Calu3 (cell line): Measurements from ENCODE around the gene CNTNAP2. TPM values are rescaled to one million over a fixed set of nuclear protein-coding genes. Genes with fewer than 3 reads are reported as not detected.

Experiments
- BruUV-seq: library from RNA; stranded (reverse); fragments of 400-500 nt; replicated peaks from 2 replicates; lab custom pipeline; 2021; lab: Mats Ljungman, UMichigan
- CTCF ChIA-PET: fragments of 300-600 bp; sonication (Branson Sonifier 250); formaldehyde crosslinking; loops from one replicate; lab custom pipeline; 2022; ENCODE audit warnings: antibody characterized with exemption; lab: Charles Lee
- DNase-seq: peaks from one replicate; pipeline ENCODE4 v3.0.0; 2022
- H3K27ac Mint-ChIP-seq: one replicate; pipeline ENCODE4 v1.8.0; 2022; ENCODE audit warnings: mixed read lengths; ENCODE audit not compliant: unreplicated experiment
- H3K27me3 Mint-ChIP-seq: one replicate; pipeline ENCODE4 v1.8.0; 2022; ENCODE audit warnings: mixed read lengths; ENCODE audit not compliant: unreplicated experiment
- H3K36me3 Mint-ChIP-seq: one replicate; pipeline ENCODE4 v1.8.0; 2022; ENCODE audit warnings: mild to moderate bottlenecking, moderate library complexity, mixed read lengths; ENCODE audit not compliant: insufficient read depth, unreplicated experiment
- H3K4me1 Mint-ChIP-seq: one replicate; pipeline ENCODE4 v1.8.0; 2022; ENCODE audit warnings: mild to moderate bottlenecking, low read depth, mixed read lengths; ENCODE audit not compliant: unreplicated experiment
- H3K4me3 Mint-ChIP-seq: one replicate; pipeline ENCODE4 v1.8.0; 2022; ENCODE audit warnings: mild to moderate bottlenecking, low read depth, moderate library complexity, mixed read lengths; ENCODE audit not compliant: unreplicated experiment
- H3K9me3 Mint-ChIP-seq: one replicate; pipeline ENCODE4 v1.8.0; 2022; ENCODE audit warnings: low read depth, mixed read lengths; ENCODE audit not compliant: unreplicated experiment
- intact Hi-C: fragments of 100-400 bp; cut with micrococcal nuclease; formaldehyde crosslinking; loops from one replicate; pipeline ENCODE4 v1.10.0; 2022; ENCODE audit not compliant: unreplicated experiment
- total RNA-seq: library from RNA; stranded (reverse); gene quantifications from 2 replicates; pipeline ENCODE4 v1.2.3, GENCODE V29; 2022
- TF ChIP-seq, protein P1 (sequence below): fragments of 200-600 bp; IDR thresholded peaks from one replicate; pipeline ENCODE4 v1.8.0; 2022; ENCODE audit warnings: antibody characterized with exemption; ENCODE audit not compliant: unreplicated experiment

Gene CNTNAP2
- total RNA-seq, 1 experiment from 2014 or later: 1.1 TPM

DNA sequence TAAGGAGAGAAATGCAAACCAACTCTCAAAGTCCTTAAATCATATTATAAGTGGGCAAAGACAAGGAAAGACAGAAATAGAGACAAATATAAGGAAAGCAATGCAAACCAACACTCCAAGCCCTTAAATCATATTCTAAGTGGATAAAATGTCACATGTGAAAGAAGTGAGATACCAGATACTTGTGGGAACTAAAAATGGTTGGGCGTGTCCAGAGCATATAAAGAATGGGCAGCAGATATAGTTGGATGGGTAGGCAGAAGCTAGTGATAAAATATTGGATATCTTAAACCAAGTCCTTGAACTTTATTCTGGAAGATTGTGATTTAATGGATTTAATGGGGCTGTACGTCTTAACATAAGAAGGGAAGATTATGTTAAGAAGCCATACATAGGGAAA, 1408.7 kb downstream of the CNTNAP2 start:
- no peaks in the 10 kb centered on the region for H3K27me3 Mint-ChIP-seq
- TF ChIP-seq, protein P1, sequence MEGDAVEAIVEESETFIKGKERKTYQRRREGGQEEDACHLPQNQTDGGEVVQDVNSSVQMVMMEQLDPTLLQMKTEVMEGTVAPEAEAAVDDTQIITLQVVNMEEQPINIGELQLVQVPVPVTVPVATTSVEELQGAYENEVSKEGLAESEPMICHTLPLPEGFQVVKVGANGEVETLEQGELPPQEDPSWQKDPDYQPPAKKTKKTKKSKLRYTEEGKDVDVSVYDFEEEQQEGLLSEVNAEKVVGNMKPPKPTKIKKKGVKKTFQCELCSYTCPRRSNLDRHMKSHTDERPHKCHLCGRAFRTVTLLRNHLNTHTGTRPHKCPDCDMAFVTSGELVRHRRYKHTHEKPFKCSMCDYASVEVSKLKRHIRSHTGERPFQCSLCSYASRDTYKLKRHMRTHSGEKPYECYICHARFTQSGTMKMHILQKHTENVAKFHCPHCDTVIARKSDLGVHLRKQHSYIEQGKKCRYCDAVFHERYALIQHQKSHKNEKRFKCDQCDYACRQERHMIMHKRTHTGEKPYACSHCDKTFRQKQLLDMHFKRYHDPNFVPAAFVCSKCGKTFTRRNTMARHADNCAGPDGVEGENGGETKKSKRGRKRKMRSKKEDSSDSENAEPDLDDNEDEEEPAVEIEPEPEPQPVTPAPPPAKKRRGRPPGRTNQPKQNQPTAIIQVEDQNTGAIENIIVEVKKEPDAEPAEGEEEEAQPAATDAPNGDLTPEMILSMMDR: no peak
- CTCF ChIA-PET: no interaction called here
- intact Hi-C loops: no loop called here
- H3K9me3 Mint-ChIP-seq: peaks cover 24% of the 10 kb centered on the region
- no peak for DNase-seq
- no peak overlapping the region for H3K27ac Mint-ChIP-seq
- no peaks in the 10 kb centered on the region for H3K36me3 Mint-ChIP-seq
- no peaks in the 10 kb centered on the region for H3K4me1 Mint-ChIP-seq
- no peak overlapping the region for H3K4me3 Mint-ChIP-seq
- BruUV-seq: no TSS peak

DNA sequence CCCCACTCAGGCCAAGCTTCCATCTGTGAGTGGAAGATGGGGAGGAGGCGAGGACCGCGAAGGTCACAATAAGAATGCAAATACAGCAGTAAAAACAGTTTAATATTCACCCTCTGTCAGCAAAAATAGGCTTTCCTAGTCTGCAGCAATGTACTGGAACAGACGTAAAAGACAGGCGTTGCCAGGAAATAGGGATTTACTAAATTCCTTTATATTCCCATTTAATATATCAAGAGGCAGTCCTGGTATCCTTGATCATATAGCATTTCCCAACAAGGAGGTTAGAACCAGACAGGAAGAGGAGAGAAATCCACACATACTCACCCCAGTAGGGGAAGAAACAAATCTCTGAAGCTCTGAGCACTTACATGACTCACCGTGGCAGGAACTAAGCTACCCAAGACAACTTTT, 1419.1 kb downstream of the CNTNAP2 start:
- Mint-ChIP-seq H3K27me3 (no peaks in the 10 kb centered on the region), H3K4me1 (no peaks in the 10 kb centered on the region), H3K36me3 (no peaks in the 10 kb centered on the region), H3K9me3 (peaks cover 11% of the 10 kb centered on the region), H3K4me3 (no peak overlapping the region), H3K27ac (no peak overlapping the region)
- CTCF ChIA-PET: no interaction called here
- TF ChIP-seq, protein P1: no peak
- intact Hi-C loops: no loop called here
- BruUV-seq: no TSS peak
- no peak for DNase-seq

DNA sequence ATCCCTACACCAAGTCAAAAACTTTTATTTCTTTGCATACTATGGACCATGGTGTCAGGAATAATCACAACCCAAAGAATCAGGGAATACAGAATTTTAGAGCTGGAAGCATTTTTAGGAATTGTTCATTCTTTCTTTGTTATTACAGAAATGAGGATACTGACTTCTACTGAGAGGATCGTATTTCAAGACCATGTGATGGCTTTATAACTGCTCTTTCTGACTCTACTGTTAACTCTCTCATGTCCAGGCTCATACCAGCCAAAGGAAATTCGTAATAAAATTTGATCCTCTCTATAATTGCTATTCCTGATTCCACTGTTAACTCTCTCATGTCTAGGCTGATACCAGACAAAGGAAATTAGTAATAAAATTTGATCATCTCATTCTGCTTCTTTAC, 1423.1 kb downstream of the CNTNAP2 start:
- Mint-ChIP-seq H3K27me3 (no peaks in the 10 kb centered on the region), H3K4me1 (no peaks in the 10 kb centered on the region), H3K4me3 (no peak overlapping the region), H3K36me3 (no peaks in the 10 kb centered on the region), H3K9me3 (peaks cover 22% of the 10 kb centered on the region), H3K27ac (no peak overlapping the region)
- intact Hi-C loops: no loop called here
- TF ChIP-seq, protein P1: no peak
- CTCF ChIA-PET: no interaction called here
- DNase-seq: no peak
- BruUV-seq: no TSS peak

DNA sequence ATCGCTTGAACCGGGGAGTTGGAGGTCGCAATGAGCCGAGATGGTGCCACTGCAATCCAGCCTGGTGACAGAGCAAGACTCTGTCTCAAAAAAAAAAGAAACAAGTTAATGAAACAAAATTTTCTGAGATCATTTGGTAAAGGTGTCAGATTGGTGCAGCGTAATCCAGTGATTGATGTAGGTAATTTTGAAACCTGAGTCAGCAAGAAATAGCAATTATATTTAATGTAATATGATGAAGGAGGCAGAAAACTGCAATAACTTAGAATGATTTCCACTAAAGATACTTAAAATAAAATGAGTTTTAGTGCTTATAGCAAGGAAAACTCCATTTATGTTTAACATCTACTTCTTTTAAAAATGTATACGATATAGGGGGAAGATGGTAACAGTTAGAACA, 1424.1 kb downstream of the CNTNAP2 start:
- Mint-ChIP-seq H3K9me3 (peaks cover 24% of the 10 kb centered on the region), H3K4me1 (no peaks in the 10 kb centered on the region), H3K36me3 (no peaks in the 10 kb centered on the region), H3K4me3 (no peak overlapping the region), H3K27ac (no peak overlapping the region), H3K27me3 (no peaks in the 10 kb centered on the region)
- CTCF ChIA-PET: no interaction called here
- intact Hi-C loops: no loop called here
- no peak for DNase-seq
- TF ChIP-seq, protein P1: no peak
- BruUV-seq: no TSS peak
